Measurements from ENCODE around the gene FCGR1A. TPM values are rescaled to one million over a fixed set of nuclear protein-coding genes. Genes with fewer than 3 reads are reported as not detected.
"Not testable (repeated sequence)": the region's sequence is repeated elsewhere in the genome, so short reads cannot be mapped to it uniquely, and the experiment has no call there.

FCGR1A gene
- total and polyA plus RNA-seq, 2 of the 8 experiments (the other 6 are each of a cell fraction or from before 2014, with no cell fraction given), result not detected

DNA sequence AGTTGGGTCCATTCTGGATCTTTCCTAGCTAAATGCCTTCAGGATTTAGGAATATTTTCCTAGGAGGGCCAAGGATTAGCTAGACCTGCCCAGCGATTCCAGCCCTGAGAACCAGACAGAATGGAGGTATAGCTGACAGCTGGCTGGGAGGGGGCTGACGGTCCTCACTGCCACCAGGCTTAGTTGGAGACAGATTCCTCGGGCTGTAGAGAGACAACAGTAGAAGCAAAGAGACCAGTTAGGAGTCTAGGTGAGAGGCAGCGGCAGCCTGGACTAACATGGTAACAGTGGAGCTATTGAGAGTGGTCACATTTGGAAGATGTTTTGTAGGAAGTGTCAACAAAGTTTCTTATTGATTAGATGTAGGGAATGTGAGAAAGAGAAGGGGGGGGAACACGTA lies 11.4 kb downstream of the FCGR1A start:
- H2BK15ac ChIP-seq (ENCODE audit: low read length); FAIRE-seq; H3K56ac ChIP-seq (replicated peaks; ENCODE audit: insufficient read length, low read depth, low read length); H3K23ac ChIP-seq (ENCODE audit: insufficient read length); H3K4ac ChIP-seq (replicated peaks; ENCODE audit: insufficient read length, low read depth, low read length); H2BK5ac ChIP-seq (ENCODE audit: low read depth, low read length); H2AFZ ChIP-seq (ENCODE audit: low read length); POLR2A ChIA-PET (ENCODE audit: partially characterized antibody); H3K23me2 ChIP-seq (ENCODE audit: low read depth, low read length); H4K5ac ChIP-seq (ENCODE audit: insufficient read length, low read depth, low read length); H3K9me3 ChIP-seq (ENCODE audit: insufficient read depth in 2 of 2, low read depth in 1 of 2, low read length in 1 of 2); H3K14ac ChIP-seq (ENCODE audit: insufficient read length); H3K79me2 ChIP-seq (ENCODE audit: control insufficient read depth in 1 of 2, insufficient read depth in 2 of 2, low read length in 2 of 2); H3K36me3 ChIP-seq (ENCODE audit: control insufficient read depth in 2 of 4, insufficient read depth in 4 of 4, low read length in 3 of 4); H4K91ac ChIP-seq (replicated peaks; ENCODE audit: insufficient read length, low read length); H3K27me3 ChIP-seq (replicated peaks in 1 of 4; ENCODE audit: control insufficient read depth in 3 of 4, extremely low read depth in 1 of 4, insufficient read depth in 3 of 4, low read length in 3 of 4); H2BK12ac ChIP-seq (ENCODE audit: low read depth, low read length); H3K79me1 ChIP-seq (ENCODE audit: low read depth, low read length); H3K9ac ChIP-seq (replicated peaks in 1 of 4; ENCODE audit: extremely low read depth in 1 of 4, low read depth in 3 of 4, low read length in 3 of 4); H2AK5ac ChIP-seq (ENCODE audit: low read depth, low read length); CTCF ChIA-PET (ENCODE audit: partially characterized antibody); H3K27ac ChIP-seq (ENCODE audit: low read depth, low read length); H3K18ac ChIP-seq (ENCODE audit: extremely low read depth, low read length); H3K4me1 ChIP-seq (replicated peaks in 1 of 4; ENCODE audit: control insufficient read depth in 3 of 4, insufficient read depth in 4 of 4, low read length in 3 of 4); H2BK120ac ChIP-seq (replicated peaks; ENCODE audit: low read depth, low read length); H2BK20ac ChIP-seq (ENCODE audit: low read length); H4K8ac ChIP-seq (ENCODE audit: extremely low read depth, insufficient read depth, low read length); H4K20me1 ChIP-seq (replicated peaks in 1 of 2; ENCODE audit: control insufficient read depth in 1 of 2, insufficient read depth in 2 of 2, low read length in 2 of 2); DNase-seq (ENCODE audit: low read depth in 1 of 2, low spot score in 2 of 2): not testable (repeated sequence)
- 88% methylated on average over 4 of the region's 5 CpGs; no CpG with 5 or more reads in 1 of the 2 experiments for WGBS, 2 experiments (ENCODE audit: extremely low coverage in 1 of 2, insufficient coverage in 1 of 2, insufficient read length in 1 of 2, insufficient replicate concordance in 2 of 2, low coverage in 1 of 2, low lambda C conversion rate in 2 of 2, missing lambda C conversion rate in 1 of 2)
- H3K4me2 ChIP-seq (ENCODE audit: insufficient read depth in 1 of 2, low read depth in 2 of 2, low read length in 2 of 2), result peak overlapping the region in 1 of 2 experiments; percentile 28; a peak in 1 of 4 replicates
- peak overlapping the region in 2 of 4 experiments; percentile 12 to 59; a peak in 2 of 8 replicates for H3K4me3 ChIP-seq (ENCODE audit: extremely low read depth in 1 of 4, insufficient read depth in 2 of 4, low read depth in 3 of 4, low read length in 4 of 4)

DNA sequence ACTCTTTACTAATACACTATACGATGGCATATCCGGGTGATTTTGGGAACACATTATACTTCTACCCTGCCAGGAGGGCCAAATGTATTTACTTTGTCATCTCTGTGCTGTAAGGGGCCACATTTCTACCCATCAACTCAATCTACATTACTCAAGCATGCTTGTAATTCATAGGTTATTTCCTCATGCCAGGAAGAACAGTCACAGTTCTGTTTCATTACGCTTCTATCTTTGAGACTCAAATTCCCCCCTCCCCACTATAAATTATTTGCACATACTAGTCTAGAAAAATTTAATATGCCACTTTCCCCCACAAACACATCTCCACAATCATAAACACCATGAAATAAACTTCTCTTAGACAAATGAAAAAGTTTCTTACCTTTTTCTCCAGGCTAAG lies 19.1 kb downstream of the FCGR1A start:
- H4K5ac ChIP-seq (ENCODE audit: insufficient read length, low read depth, low read length); H4K20me1 ChIP-seq (replicated peaks in 1 of 2; ENCODE audit: control insufficient read depth in 1 of 2, insufficient read depth in 2 of 2, low read length in 2 of 2); POLR2A ChIA-PET (ENCODE audit: partially characterized antibody); H2BK120ac ChIP-seq (replicated peaks; ENCODE audit: low read depth, low read length); H3K56ac ChIP-seq (replicated peaks; ENCODE audit: insufficient read length, low read depth, low read length); H3K79me2 ChIP-seq (ENCODE audit: control insufficient read depth in 1 of 2, insufficient read depth in 2 of 2, low read length in 2 of 2); H3K4ac ChIP-seq (replicated peaks; ENCODE audit: insufficient read length, low read depth, low read length); H2AFZ ChIP-seq (ENCODE audit: low read length); H3K36me3 ChIP-seq (ENCODE audit: control insufficient read depth in 2 of 4, insufficient read depth in 4 of 4, low read length in 3 of 4); FAIRE-seq; H3K23ac ChIP-seq (ENCODE audit: insufficient read length); H3K14ac ChIP-seq (ENCODE audit: insufficient read length); H2BK12ac ChIP-seq (ENCODE audit: low read depth, low read length); H4K8ac ChIP-seq (ENCODE audit: extremely low read depth, insufficient read depth, low read length); CTCF ChIA-PET (ENCODE audit: partially characterized antibody); H3K23me2 ChIP-seq (ENCODE audit: low read depth, low read length); H3K4me2 ChIP-seq (ENCODE audit: insufficient read depth in 1 of 2, low read depth in 2 of 2, low read length in 2 of 2); H3K9me3 ChIP-seq (ENCODE audit: insufficient read depth in 2 of 2, low read depth in 1 of 2, low read length in 1 of 2); H4K91ac ChIP-seq (replicated peaks; ENCODE audit: insufficient read length, low read length); H3K79me1 ChIP-seq (ENCODE audit: low read depth, low read length); H2AK5ac ChIP-seq (ENCODE audit: low read depth, low read length); DNase-seq (ENCODE audit: low read depth in 1 of 2, low spot score in 2 of 2); H2BK15ac ChIP-seq (ENCODE audit: low read length); H3K27me3 ChIP-seq (replicated peaks in 1 of 4; ENCODE audit: control insufficient read depth in 3 of 4, extremely low read depth in 1 of 4, insufficient read depth in 3 of 4, low read length in 3 of 4); H3K4me1 ChIP-seq (replicated peaks in 1 of 4; ENCODE audit: control insufficient read depth in 3 of 4, insufficient read depth in 4 of 4, low read length in 3 of 4); H3K9ac ChIP-seq (replicated peaks in 1 of 4; ENCODE audit: extremely low read depth in 1 of 4, low read depth in 3 of 4, low read length in 3 of 4); H3K4me3 ChIP-seq (ENCODE audit: extremely low read depth in 1 of 4, insufficient read depth in 2 of 4, low read depth in 3 of 4, low read length in 4 of 4); H2BK20ac ChIP-seq (ENCODE audit: low read length); H3K27ac ChIP-seq (ENCODE audit: low read depth, low read length); H2BK5ac ChIP-seq (ENCODE audit: low read depth, low read length); H3K18ac ChIP-seq (ENCODE audit: extremely low read depth, low read length): not testable (repeated sequence)
- WGBS, 2 experiments (ENCODE audit: extremely low coverage in 1 of 2, insufficient coverage in 1 of 2, insufficient read length in 1 of 2, insufficient replicate concordance in 2 of 2, low coverage in 1 of 2, low lambda C conversion rate in 2 of 2, missing lambda C conversion rate in 1 of 2), result 100% methylated on average over 1 of the region's 3 CpGs; no CpG with 5 or more reads in 1 of the 2 experiments
